WTC11 (cell line): Measurements from ENCODE around the gene ETS1. TPM values are rescaled to one million over a fixed set of nuclear protein-coding genes. Genes with fewer than 3 reads are reported as not detected.
A peak's percentile ranks its signal among the peaks of the same experiment; 100 is the strongest.

ENCODE experiments used
- ATAC-seq: fragments of 200-7000 bp; cut with Tn5 transposase; 2 replicates; pipeline ENCODE4 v1.10.0; 2021; ENCODE audit warnings: mild to moderate bottlenecking, moderate library complexity
- CTCF ChIA-PET: fragments of 300-600 bp; sonication (Branson Sonifier 250); formaldehyde crosslinking; loops from one replicate; lab custom pipeline; 2021; ENCODE audit warnings: antibody characterized with exemption; lab: Charles Lee
- POLR2A ChIA-PET: fragments of 350-600 bp; sonication (Branson Sonifier 250); formaldehyde crosslinking; loops from one replicate; lab custom pipeline; 2021; ENCODE audit warnings: antibody characterized with exemption; lab: Charles Lee
- DNase-seq: peaks from one replicate; pipeline ENCODE4 v3.0.0; 2021; ENCODE audit warnings: low spot score
- H3K27ac Mint-ChIP-seq: 2 replicates; pipeline ENCODE4 v1.8.0; 2021; ENCODE audit warnings: mixed read lengths
- H3K27me3 Mint-ChIP-seq: 2 replicates; pipeline ENCODE4 v1.8.0; 2021; ENCODE audit warnings: low read depth, mild to moderate bottlenecking, moderate library complexity, mixed read lengths
- H3K36me3 Mint-ChIP-seq: 2 replicates; pipeline ENCODE4 v1.8.0; 2021; ENCODE audit warnings: mixed read lengths
- H3K4me1 Mint-ChIP-seq: 2 replicates; pipeline ENCODE4 v1.8.0; 2022; ENCODE audit warnings: mixed read lengths
- H3K4me3 Mint-ChIP-seq: 2 replicates; pipeline ENCODE4 v1.8.0; 2021; ENCODE audit warnings: mild to moderate bottlenecking, moderate library complexity, mixed read lengths
- H3K9me3 Mint-ChIP-seq: 2 replicates; pipeline ENCODE4 v1.8.0; 2021; ENCODE audit warnings: mixed read lengths
- FOXK1 ChIP-seq: sonication (generic); formaldehyde crosslinking; IDR thresholded peaks from 2 replicates; pipeline ENCODE4 v1.8.0; 2022; ENCODE audit warnings: mild to moderate bottlenecking, moderate library complexity, missing genetic modification reagents
- GTF2I ChIP-seq: fragments of 250-450 bp; sonication (Bioruptor Pico); conservative IDR thresholded peaks from 2 replicates; pipeline ENCODE4 v1.4.0; 2021; ENCODE audit warnings: mild to moderate bottlenecking
- HMGA2 ChIP-seq: fragments of 250-450 bp; sonication (Bioruptor Pico); IDR thresholded peaks from 2 replicates; pipeline ENCODE4 v1.4.0; 2021; ENCODE audit warnings: mild to moderate bottlenecking, moderate library complexity
- IRF2 ChIP-seq: sonication (generic); formaldehyde crosslinking; IDR thresholded peaks from 2 replicates; pipeline ENCODE4 v1.8.0; 2022; ENCODE audit warnings: low read depth, missing genetic modification reagents, borderline replicate concordance
- MYBL2 ChIP-seq: sonication (generic); formaldehyde crosslinking; IDR thresholded peaks from 2 replicates; pipeline ENCODE4 v1.8.1; 2023; ENCODE audit warnings: mild to moderate bottlenecking, moderate library complexity, missing genetic modification reagents
- NFE2L1 ChIP-seq: sonication (generic); formaldehyde crosslinking; IDR thresholded peaks from 2 replicates; pipeline ENCODE4 v1.8.1; 2023; ENCODE audit warnings: missing genetic modification reagents
- NR3C1 ChIP-seq: sonication (generic); formaldehyde crosslinking; conservative IDR thresholded peaks from 2 replicates; pipeline ENCODE4 v1.8.1; 2023; ENCODE audit warnings: low read depth, mild to moderate bottlenecking, missing genetic modification reagents
- OVOL2 ChIP-seq: fragments of 250-450 bp; sonication (Bioruptor Pico); IDR thresholded peaks from 2 replicates; pipeline ENCODE4 v1.9.0; 2021; ENCODE audit warnings: mild to moderate bottlenecking, borderline replicate concordance
- RELA ChIP-seq: sonication (generic); formaldehyde crosslinking; IDR thresholded peaks from 2 replicates; pipeline ENCODE4 v1.8.1; 2022; ENCODE audit warnings: missing genetic modification reagents, mild to moderate bottlenecking, borderline replicate concordance
- SOX15 ChIP-seq: fragments of 250-450 bp; sonication (Bioruptor Pico); IDR thresholded peaks from 2 replicates; pipeline ENCODE4 v1.9.0; 2021; ENCODE audit warnings: mild to moderate bottlenecking
- TCF7 ChIP-seq: sonication (generic); formaldehyde crosslinking; IDR thresholded peaks from 2 replicates; pipeline ENCODE4 v1.8.0; 2022; ENCODE audit warnings: mild to moderate bottlenecking, low read depth, missing genetic modification reagents, moderate library complexity
- TEAD1 ChIP-seq: sonication (generic); formaldehyde crosslinking; IDR thresholded peaks from 2 replicates; pipeline ENCODE4 v1.8.0; 2022; ENCODE audit warnings: mild to moderate bottlenecking, missing genetic modification reagents
- ZNF263 ChIP-seq: sonication (generic); formaldehyde crosslinking; IDR thresholded peaks from 2 replicates; pipeline ENCODE4 v1.8.1; 2022; ENCODE audit warnings: low read depth, mild to moderate bottlenecking, moderate library complexity, missing genetic modification reagents
- ZNF416 ChIP-seq: fragments of 250-450 bp; sonication (Bioruptor Pico); IDR thresholded peaks from 2 replicates; pipeline ENCODE4 v1.9.0; 2021; ENCODE audit warnings: mild to moderate bottlenecking, inconsistent platforms
- total RNA-seq: library from RNA; stranded (reverse); gene quantifications from 3 replicates; pipeline ENCODE4 v1.2.3, GENCODE V29; 2021
- TF ChIP-seq, protein P1 (sequence below): fragments of 200-600 bp; IDR thresholded peaks from 2 replicates; pipeline ENCODE4 v1.8.0; 2022; ENCODE audit warnings: antibody characterized with exemption
- TF ChIP-seq, protein P2 (sequence below): sonication (generic); formaldehyde crosslinking; IDR thresholded peaks from 2 replicates; pipeline ENCODE4 v1.8.1; 2023; ENCODE audit warnings: mild to moderate bottlenecking, missing genetic modification reagents, moderate library complexity
- TF ChIP-seq, protein P3 (sequence below): sonication (generic); formaldehyde crosslinking; IDR thresholded peaks from 2 replicates; pipeline ENCODE4 v1.8.1; 2023; ENCODE audit warnings: mild to moderate bottlenecking, moderate library complexity, missing genetic modification reagents
- TF ChIP-seq, protein P4 (sequence below): sonication (generic); formaldehyde crosslinking; IDR thresholded peaks from 2 replicates; pipeline ENCODE4 v1.8.0; 2022; ENCODE audit warnings: mild to moderate bottlenecking, missing genetic modification reagents
- TF ChIP-seq, protein P5 (sequence below): sonication (generic); formaldehyde crosslinking; IDR thresholded peaks from 2 replicates; pipeline ENCODE4 v1.8.1; 2023; ENCODE audit warnings: mild to moderate bottlenecking, missing genetic modification reagents
- TF ChIP-seq, protein P6 (sequence below): sonication (generic); formaldehyde crosslinking; IDR thresholded peaks from 2 replicates; pipeline ENCODE4 v1.8.0; 2022; ENCODE audit warnings: mild to moderate bottlenecking, missing genetic modification reagents
- TF ChIP-seq, protein P7 (sequence below): sonication (generic); formaldehyde crosslinking; IDR thresholded peaks from 2 replicates; pipeline ENCODE4 v1.8.0; 2023; ENCODE audit warnings: missing genetic modification reagents, mild to moderate bottlenecking, borderline replicate concordance

The ETS1 gene
- total RNA-seq, 1 experiment from 2014 or later: 33.1 TPM

DNA sequence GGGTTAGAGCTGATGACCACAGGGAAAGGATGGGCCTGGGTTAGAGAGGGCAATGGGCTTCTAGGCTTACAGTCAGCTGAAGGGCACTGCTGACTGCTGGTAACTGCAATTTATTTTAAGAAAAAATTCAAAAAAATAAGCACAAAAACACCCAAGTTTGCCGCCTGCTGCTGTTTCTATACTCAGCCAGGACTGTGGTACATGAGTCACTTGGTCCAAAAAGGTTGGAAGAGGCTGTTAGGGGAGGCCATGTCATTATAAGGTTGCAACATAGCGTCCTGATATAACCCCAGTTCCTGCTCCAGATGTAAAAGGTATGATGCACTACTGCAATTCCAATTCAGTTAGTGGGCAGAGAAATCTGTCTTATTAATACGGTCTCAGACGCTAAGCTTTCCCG lies 98.9 kb downstream of the ETS1 start (continued):
- TF ChIP-seq, protein P1, sequence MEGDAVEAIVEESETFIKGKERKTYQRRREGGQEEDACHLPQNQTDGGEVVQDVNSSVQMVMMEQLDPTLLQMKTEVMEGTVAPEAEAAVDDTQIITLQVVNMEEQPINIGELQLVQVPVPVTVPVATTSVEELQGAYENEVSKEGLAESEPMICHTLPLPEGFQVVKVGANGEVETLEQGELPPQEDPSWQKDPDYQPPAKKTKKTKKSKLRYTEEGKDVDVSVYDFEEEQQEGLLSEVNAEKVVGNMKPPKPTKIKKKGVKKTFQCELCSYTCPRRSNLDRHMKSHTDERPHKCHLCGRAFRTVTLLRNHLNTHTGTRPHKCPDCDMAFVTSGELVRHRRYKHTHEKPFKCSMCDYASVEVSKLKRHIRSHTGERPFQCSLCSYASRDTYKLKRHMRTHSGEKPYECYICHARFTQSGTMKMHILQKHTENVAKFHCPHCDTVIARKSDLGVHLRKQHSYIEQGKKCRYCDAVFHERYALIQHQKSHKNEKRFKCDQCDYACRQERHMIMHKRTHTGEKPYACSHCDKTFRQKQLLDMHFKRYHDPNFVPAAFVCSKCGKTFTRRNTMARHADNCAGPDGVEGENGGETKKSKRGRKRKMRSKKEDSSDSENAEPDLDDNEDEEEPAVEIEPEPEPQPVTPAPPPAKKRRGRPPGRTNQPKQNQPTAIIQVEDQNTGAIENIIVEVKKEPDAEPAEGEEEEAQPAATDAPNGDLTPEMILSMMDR: no peak

DNA sequence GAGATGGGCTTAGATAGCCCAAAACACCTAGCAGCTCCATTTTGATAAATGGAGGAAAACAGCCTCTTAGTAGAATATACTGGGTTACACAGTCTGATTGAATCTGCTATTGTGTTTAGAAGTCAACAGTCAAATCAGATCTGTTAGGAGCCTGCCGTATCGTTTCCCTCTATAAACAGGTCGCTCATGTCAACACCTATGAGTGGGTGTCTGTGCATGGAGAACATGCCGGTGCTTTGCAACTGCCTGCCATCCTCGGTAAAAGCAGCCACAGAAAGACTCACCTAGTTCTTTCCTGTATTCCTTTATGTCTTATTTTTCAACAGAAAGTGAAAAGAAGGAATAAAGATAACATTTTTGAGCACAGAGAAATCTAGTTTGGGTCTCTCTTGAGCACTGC lies 99.4 kb downstream of the ETS1 start:
- no peak for DNase-seq
- Mint-ChIP-seq H3K27me3 (no peaks in the 10 kb centered on the region), H3K36me3 (peaks cover 33% of the 10 kb centered on the region), H3K27ac (no peak overlapping the region), H3K9me3 (no peaks in the 10 kb centered on the region), H3K4me3 (no peak overlapping the region), H3K4me1 (peaks cover 3% of the 10 kb centered on the region; the same call in 1 of the 2 replicates)
- TF ChIP-seq TEAD1 (CRISPR knock-in tag): no peak
- TF ChIP-seq, protein P2, sequence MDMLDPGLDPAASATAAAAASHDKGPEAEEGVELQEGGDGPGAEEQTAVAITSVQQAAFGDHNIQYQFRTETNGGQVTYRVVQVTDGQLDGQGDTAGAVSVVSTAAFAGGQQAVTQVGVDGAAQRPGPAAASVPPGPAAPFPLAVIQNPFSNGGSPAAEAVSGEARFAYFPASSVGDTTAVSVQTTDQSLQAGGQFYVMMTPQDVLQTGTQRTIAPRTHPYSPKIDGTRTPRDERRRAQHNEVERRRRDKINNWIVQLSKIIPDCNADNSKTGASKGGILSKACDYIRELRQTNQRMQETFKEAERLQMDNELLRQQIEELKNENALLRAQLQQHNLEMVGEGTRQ (CRISPR knock-in tag): no peak
- no peak for TF ChIP-seq OVOL2
- TF ChIP-seq, protein P3, sequence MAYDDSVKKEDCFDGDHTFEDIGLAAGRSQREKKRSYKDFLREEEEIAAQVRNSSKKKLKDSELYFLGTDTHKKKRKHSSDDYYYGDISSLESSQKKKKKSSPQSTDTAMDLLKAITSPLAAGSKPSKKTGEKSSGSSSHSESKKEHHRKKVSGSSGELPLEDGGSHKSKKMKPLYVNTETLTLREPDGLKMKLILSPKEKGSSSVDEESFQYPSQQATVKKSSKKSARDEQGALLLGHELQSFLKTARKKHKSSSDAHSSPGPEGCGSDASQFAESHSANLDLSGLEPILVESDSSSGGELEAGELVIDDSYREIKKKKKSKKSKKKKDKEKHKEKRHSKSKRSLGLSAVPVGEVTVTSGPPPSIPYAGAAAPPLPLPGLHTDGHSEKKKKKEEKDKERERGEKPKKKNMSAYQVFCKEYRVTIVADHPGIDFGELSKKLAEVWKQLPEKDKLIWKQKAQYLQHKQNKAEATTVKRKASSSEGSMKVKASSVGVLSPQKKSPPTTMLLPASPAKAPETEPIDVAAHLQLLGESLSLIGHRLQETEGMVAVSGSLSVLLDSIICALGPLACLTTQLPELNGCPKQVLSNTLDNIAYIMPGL (CRISPR knock-in tag): no peak
- no peak for TF ChIP-seq SOX15
- no peak for TF ChIP-seq RELA (CRISPR knock-in tag)
- TF ChIP-seq ZNF263 (CRISPR knock-in tag): no peak
- TF ChIP-seq TCF7 (CRISPR knock-in tag): no peak
- TF ChIP-seq, protein P4, sequence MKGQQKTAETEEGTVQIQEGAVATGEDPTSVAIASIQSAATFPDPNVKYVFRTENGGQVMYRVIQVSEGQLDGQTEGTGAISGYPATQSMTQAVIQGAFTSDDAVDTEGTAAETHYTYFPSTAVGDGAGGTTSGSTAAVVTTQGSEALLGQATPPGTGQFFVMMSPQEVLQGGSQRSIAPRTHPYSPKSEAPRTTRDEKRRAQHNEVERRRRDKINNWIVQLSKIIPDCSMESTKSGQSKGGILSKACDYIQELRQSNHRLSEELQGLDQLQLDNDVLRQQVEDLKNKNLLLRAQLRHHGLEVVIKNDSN (CRISPR knock-in tag): no peak
- TF ChIP-seq, protein P5, sequence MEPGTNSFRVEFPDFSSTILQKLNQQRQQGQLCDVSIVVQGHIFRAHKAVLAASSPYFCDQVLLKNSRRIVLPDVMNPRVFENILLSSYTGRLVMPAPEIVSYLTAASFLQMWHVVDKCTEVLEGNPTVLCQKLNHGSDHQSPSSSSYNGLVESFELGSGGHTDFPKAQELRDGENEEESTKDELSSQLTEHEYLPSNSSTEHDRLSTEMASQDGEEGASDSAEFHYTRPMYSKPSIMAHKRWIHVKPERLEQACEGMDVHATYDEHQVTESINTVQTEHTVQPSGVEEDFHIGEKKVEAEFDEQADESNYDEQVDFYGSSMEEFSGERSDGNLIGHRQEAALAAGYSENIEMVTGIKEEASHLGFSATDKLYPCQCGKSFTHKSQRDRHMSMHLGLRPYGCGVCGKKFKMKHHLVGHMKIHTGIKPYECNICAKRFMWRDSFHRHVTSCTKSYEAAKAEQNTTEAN (CRISPR knock-in tag): no peak
- no peak for TF ChIP-seq NFE2L1 (CRISPR knock-in tag)
- TF ChIP-seq, protein P6, sequence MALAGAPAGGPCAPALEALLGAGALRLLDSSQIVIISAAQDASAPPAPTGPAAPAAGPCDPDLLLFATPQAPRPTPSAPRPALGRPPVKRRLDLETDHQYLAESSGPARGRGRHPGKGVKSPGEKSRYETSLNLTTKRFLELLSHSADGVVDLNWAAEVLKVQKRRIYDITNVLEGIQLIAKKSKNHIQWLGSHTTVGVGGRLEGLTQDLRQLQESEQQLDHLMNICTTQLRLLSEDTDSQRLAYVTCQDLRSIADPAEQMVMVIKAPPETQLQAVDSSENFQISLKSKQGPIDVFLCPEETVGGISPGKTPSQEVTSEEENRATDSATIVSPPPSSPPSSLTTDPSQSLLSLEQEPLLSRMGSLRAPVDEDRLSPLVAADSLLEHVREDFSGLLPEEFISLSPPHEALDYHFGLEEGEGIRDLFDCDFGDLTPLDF (CRISPR knock-in tag): no peak
- TF ChIP-seq ZNF416 (CRISPR knock-in tag): no peak
- ATAC-seq: no peak
- POLR2A ChIA-PET: no interaction called here
- CTCF ChIA-PET: interaction anchor here (1.5 kb wide), 1 partner anchor 144 kb away, joined by 4 read pairs; no protein-coding TSS in a partner anchor

DNA sequence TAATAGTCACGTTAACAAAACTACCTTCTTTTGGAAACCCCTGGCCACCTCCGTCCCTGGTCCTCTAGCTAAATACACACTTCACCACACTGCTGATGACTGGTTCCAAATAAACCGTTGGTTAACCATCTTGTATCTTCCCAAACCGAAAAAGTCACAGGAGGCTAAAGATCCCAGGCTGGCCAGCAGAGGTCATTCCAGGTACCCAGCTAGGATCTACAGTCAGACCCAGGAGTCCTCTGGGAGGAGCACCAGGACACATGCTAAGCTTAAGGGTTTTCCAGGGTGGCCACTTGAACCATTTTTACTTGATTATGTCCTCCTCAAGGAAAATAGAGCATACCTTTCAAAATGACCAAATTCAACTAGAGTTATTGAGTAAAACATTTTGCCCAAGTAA lies 103.2 kb downstream of the ETS1 start:
- TF ChIP-seq IRF2 (CRISPR knock-in tag): no peak
- TF ChIP-seq HMGA2 (CRISPR knock-in tag): no peak
- TF ChIP-seq NR3C1: no peak
- TF ChIP-seq GTF2I (CRISPR knock-in tag): no peak
- TF ChIP-seq, protein P7, sequence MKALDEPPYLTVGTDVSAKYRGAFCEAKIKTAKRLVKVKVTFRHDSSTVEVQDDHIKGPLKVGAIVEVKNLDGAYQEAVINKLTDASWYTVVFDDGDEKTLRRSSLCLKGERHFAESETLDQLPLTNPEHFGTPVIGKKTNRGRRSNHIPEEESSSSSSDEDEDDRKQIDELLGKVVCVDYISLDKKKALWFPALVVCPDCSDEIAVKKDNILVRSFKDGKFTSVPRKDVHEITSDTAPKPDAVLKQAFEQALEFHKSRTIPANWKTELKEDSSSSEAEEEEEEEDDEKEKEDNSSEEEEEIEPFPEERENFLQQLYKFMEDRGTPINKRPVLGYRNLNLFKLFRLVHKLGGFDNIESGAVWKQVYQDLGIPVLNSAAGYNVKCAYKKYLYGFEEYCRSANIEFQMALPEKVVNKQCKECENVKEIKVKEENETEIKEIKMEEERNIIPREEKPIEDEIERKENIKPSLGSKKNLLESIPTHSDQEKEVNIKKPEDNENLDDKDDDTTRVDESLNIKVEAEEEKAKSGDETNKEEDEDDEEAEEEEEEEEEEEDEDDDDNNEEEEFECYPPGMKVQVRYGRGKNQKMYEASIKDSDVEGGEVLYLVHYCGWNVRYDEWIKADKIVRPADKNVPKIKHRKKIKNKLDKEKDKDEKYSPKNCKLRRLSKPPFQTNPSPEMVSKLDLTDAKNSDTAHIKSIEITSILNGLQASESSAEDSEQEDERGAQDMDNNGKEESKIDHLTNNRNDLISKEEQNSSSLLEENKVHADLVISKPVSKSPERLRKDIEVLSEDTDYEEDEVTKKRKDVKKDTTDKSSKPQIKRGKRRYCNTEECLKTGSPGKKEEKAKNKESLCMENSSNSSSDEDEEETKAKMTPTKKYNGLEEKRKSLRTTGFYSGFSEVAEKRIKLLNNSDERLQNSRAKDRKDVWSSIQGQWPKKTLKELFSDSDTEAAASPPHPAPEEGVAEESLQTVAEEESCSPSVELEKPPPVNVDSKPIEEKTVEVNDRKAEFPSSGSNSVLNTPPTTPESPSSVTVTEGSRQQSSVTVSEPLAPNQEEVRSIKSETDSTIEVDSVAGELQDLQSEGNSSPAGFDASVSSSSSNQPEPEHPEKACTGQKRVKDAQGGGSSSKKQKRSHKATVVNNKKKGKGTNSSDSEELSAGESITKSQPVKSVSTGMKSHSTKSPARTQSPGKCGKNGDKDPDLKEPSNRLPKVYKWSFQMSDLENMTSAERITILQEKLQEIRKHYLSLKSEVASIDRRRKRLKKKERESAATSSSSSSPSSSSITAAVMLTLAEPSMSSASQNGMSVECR (CRISPR knock-in tag): no peak
- TF ChIP-seq FOXK1 (CRISPR knock-in tag): no peak
- no peak for TF ChIP-seq MYBL2
- H3K27ac Mint-ChIP-seq: no peak overlapping the region
- DNase-seq (no peak), ATAC-seq (peak; percentile 64; the same call in 1 of the 2 replicates)
- POLR2A ChIA-PET: no interaction called here
- no peaks in the 10 kb centered on the region for H3K27me3 Mint-ChIP-seq
- H3K4me1 Mint-ChIP-seq: no peaks in the 10 kb centered on the region; the same call in 1 of the 2 replicates
- H3K9me3 Mint-ChIP-seq: no peaks in the 10 kb centered on the region
- H3K4me3 Mint-ChIP-seq: no peak overlapping the region
- CTCF ChIA-PET: interaction anchor here (0.6 to 2.0 kb wide), 7 partner anchors 10 to 206 kb away, joined by 4 to 15 read pairs (median 5); no protein-coding TSS in a partner anchor
- peaks cover 34% of the 10 kb centered on the region for H3K36me3 Mint-ChIP-seq
